ENCODE measurements around the gene CACNB3.

DNA sequence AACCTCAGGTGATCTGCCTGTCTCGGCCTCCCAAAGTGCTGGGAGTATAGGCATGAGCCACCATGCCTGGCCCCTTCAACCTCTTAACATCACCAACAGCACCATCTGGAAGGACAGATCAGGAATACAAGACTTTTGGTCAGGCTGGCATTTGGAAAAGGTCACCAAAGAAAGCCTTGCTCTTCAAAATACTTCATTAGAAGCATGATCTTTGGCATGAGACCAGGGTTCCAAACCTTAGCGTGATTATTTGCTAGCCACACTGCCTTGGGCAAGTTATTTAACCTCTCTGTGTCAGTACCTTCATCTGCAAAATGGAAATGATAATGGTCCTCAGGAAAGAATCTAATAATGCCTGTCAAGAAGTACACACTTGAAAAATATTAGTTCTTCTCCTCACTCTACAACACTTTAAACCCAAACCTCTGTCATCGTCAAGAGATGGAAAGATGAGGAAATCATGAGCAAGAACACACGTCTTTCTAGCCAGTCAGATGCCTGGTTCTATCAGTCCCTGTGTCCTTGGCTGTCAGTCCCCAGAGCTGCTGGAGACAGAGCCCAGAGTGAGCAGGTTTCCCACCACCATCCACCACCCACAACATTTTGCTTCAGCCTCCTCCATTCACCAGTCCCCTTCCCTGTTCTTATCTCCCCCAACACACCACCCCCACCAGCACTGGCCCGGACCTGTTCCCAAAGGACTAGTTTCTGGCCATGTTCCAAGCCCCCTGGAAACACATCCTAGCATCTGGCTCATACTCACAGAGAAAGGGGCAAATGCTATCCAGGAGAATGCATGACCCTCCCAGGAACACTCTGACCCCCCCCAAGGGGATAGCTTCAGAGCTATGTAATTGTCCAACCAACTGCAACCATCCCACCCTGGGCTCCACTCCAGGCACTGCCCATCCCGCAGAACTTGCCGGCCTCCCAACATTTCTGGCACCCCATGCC lies 31.4 kb upstream of the CACNB3 start:
- TF ChIP-seq, protein P1, sequence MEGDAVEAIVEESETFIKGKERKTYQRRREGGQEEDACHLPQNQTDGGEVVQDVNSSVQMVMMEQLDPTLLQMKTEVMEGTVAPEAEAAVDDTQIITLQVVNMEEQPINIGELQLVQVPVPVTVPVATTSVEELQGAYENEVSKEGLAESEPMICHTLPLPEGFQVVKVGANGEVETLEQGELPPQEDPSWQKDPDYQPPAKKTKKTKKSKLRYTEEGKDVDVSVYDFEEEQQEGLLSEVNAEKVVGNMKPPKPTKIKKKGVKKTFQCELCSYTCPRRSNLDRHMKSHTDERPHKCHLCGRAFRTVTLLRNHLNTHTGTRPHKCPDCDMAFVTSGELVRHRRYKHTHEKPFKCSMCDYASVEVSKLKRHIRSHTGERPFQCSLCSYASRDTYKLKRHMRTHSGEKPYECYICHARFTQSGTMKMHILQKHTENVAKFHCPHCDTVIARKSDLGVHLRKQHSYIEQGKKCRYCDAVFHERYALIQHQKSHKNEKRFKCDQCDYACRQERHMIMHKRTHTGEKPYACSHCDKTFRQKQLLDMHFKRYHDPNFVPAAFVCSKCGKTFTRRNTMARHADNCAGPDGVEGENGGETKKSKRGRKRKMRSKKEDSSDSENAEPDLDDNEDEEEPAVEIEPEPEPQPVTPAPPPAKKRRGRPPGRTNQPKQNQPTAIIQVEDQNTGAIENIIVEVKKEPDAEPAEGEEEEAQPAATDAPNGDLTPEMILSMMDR (IDR thresholded peaks at IDR 0.05; ENCODE audit: low read depth, low read length, poor library complexity, severe bottlenecking), result no peak
- TF ChIP-seq EZH2phosphoT487 (IDR thresholded peaks at IDR 0.05; ENCODE audit: borderline replicate concordance, low read length), result no peak

Data from DOHH2 (cell line).